Bronchial epithelial cell (primary cell): ENCODE results near the gene GNB1L. TPM values are rescaled to one million over a fixed set of nuclear protein-coding genes. Genes with fewer than 3 reads are reported as not detected.

Experiments
- DNase-seq: peaks from one replicate; pipeline ENCODE4 v3.0.0-alpha.2; 2010; ENCODE audit warnings: low read depth
- FAIRE-seq: peaks from 2 replicates; lab custom pipeline; 2011; peaks lifted over from hg19 to GRCh38; lab: Jason Lieb, UNC
- H3K27me3 ChIP-seq: 2 replicates; pipeline ENCODE4 v1.5.1; 2011; ENCODE audit warnings: low read length; ENCODE audit not compliant: control insufficient read depth, insufficient read depth
- H3K36me3 ChIP-seq: 2 replicates; pipeline ENCODE4 v1.5.1; 2011; ENCODE audit warnings: low read length; ENCODE audit not compliant: control insufficient read depth, insufficient read depth
- H3K4me3 ChIP-seq: 2 replicates; pipeline ENCODE4 v1.5.1; 2011; ENCODE audit warnings: mild to moderate bottlenecking, low read depth, low read length, control low read depth
- CTCF ChIP-seq: IDR thresholded peaks from 2 replicates; pipeline ENCODE4 v1.5.1; 2011; ENCODE audit warnings: mild to moderate bottlenecking, moderate library complexity, low read length, control low read depth, inconsistent platforms; ENCODE audit not compliant: insufficient read depth, severe bottlenecking
- total RNA-seq: library from RNA; depleted of rRNA; stranded (reverse); fragments of >200 nt; gene quantifications from 2 replicates; pipeline ENCODE4 v1.2.1, GENCODE V29; 2014

Gene GNB1L
- total RNA-seq, 1 donor from 2014 or later, result 7.6 TPM

- H3K4me3 ChIP-seq, result peak overlapping the region; percentile 19
- no peaks in the 10 kb centered on the region for H3K27me3 ChIP-seq
- H3K36me3 ChIP-seq, result peaks cover 9% of the 10 kb centered on the region
- DNase-seq (no peak), FAIRE-seq (no peak)
- no peak for TF ChIP-seq CTCF
These were observed 88.5 kb downstream of the GNB1L start for GRCh38 chr22:19766240-19766510.

GRCh38 chr22:19765477-19766239 is 89.0 kb downstream of the GNB1L start:
- no peak for FAIRE-seq
- no peak for TF ChIP-seq CTCF
- peak overlapping the region; percentile 26 for H3K4me3 ChIP-seq
- H3K36me3 ChIP-seq, result peaks cover 9% of the 10 kb centered on the region
- DNase-seq, result peak; percentile 35
- no peaks in the 10 kb centered on the region for H3K27me3 ChIP-seq

- Histone ChIP-seq H3K36me3 (peaks cover 9% of the 10 kb centered on the region), H3K27me3 (no peaks in the 10 kb centered on the region), H3K4me3 (no peak overlapping the region)
- DNase-seq (no peak), FAIRE-seq (no peak)
- TF ChIP-seq CTCF, result no peak
These were observed 89.8 kb downstream of the GNB1L start for GRCh38 chr22:19764636-19765476.

- FAIRE-seq, result no peak
- no peak overlapping the region for H3K4me3 ChIP-seq
- no peak for DNase-seq
- H3K27me3 ChIP-seq, result no peaks in the 10 kb centered on the region
- TF ChIP-seq CTCF, result no peak
- peaks cover 5% of the 10 kb centered on the region for H3K36me3 ChIP-seq
These were observed 90.4 kb downstream of the GNB1L start for GRCh38 chr22:19764299-19764593.

GRCh38 chr22:19763458-19764298 is 91.0 kb downstream of the GNB1L start:
- TF ChIP-seq CTCF, result no peak
- Histone ChIP-seq H3K4me3 (peak overlapping the region; percentile 66), H3K27me3 (no peaks in the 10 kb centered on the region), H3K36me3 (peaks cover 5% of the 10 kb centered on the region)
- DNase-seq, result no peak
- no peak for FAIRE-seq
